ENCODE data around the gene KIAA1210. TPM values are rescaled to one million over a fixed set of nuclear protein-coding genes. Genes with fewer than 3 reads are reported as not detected.

KIAA1210 gene
- total and polyA plus RNA-seq, 2 of the 13 experiments (the other 11 are each of a cell fraction or from before 2014, with no cell fraction given) = not detected

- H3K9me3 ChIP-seq (ENCODE audit: low read length) = no peaks in the 10 kb centered on the region
- no CpG with 5 or more reads among the region's 1 CpG for WGBS (ENCODE audit: low lambda C conversion rate)
- no peak for TF ChIP-seq ZNF800 (CRISPR knock-in tag; IDR thresholded peaks at IDR 0.05)
- H4K20me1 ChIP-seq (ENCODE audit: insufficient read depth, low read length) = no peaks in the 10 kb centered on the region
- H3K4me1 ChIP-seq (ENCODE audit: insufficient read depth, low read length) = no peaks in the 10 kb centered on the region
- no peak for FAIRE-seq
- no peak for DNase-seq (ENCODE audit: low spot score)
- ChIA-PET POLR2A (no interaction called here), CTCF (ENCODE audit: low intra/inter-chr PET ratio, low total read pairs) (no interaction called here)
- H3K27me3 ChIP-seq (ENCODE audit: control insufficient read depth in 1 of 2, insufficient read depth in 2 of 2, low read length in 2 of 2) = no peaks in the 10 kb centered on the region; a peak in 1 of 5 replicates
- ATAC-seq = no peak
- H3K4me2 ChIP-seq (ENCODE audit: low read depth, low read length) = no peak overlapping the region
- BruUV-seq (replicated peaks) = no TSS peak
- H3K36me3 ChIP-seq (replicated peaks in 1 of 2; ENCODE audit: control insufficient read depth in 1 of 2, insufficient read depth in 2 of 2, low read length in 2 of 2) = no peaks in the 10 kb centered on the region
- in situ Hi-C loops (cut with HindIII; ENCODE audit: extremely low pct_ligation_motif_present, low pct_unique_long_range_greater_than_20kb) = no loop called here
- H3K4me3 ChIP-seq (replicated peaks in 1 of 3; ENCODE audit: insufficient read depth in 1 of 3, low read depth in 2 of 3, low read length in 3 of 3) = no peak overlapping the region
- no peak overlapping the region for H2AFZ ChIP-seq (ENCODE audit: low read length)
- H3K27ac ChIP-seq (ENCODE audit: extremely low read length, insufficient read depth, low read length) = no peak overlapping the region
- intact Hi-C loops (cut with micrococcal nuclease; ENCODE audit: unreplicated experiment) = no loop called here
- H3K9ac ChIP-seq (ENCODE audit: insufficient read depth, low read depth, low read length) = no peak overlapping the region
- no peaks in the 10 kb centered on the region for H3K79me2 ChIP-seq (ENCODE audit: insufficient read depth, low read length)
These were observed 45.3 kb downstream of the KIAA1210 start for GRCh38 chrX:119082278-119082677.

GRCh38 chrX:119075270-119076025 lies 52.2 kb downstream of the KIAA1210 start:
- no peak for FAIRE-seq
- WGBS (ENCODE audit: low lambda C conversion rate) = 63% methylated on average over 3 of the region's 3 CpGs
- TF ChIP-seq ZNF576 (CRISPR knock-in tag; IDR thresholded peaks at IDR 0.05) (no peak), TCF7 (IDR thresholded peaks at IDR 0.05; ENCODE audit: low read depth) (no peak), PATZ1 (CRISPR knock-in tag; IDR thresholded peaks at IDR 0.05) (no peak), ZNF362 (CRISPR knock-in tag; IDR thresholded peaks at IDR 0.05; ENCODE audit: borderline replicate concordance) (no peak), DNMT3B (CRISPR knock-in tag; conservative IDR thresholded peaks at IDR 0.05) (no peak), ZNF510 (CRISPR knock-in tag; IDR thresholded peaks at IDR 0.05; ENCODE audit: low read depth) (no peak), ZSCAN25 (CRISPR knock-in tag; IDR thresholded peaks at IDR 0.05) (no peak), MIER2 (CRISPR knock-in tag; IDR thresholded peaks at IDR 0.05) (no peak), PHF8 (CRISPR knock-in tag; IDR thresholded peaks at IDR 0.05) (no peak), ELK4 (CRISPR knock-in tag; IDR thresholded peaks at IDR 0.05; ENCODE audit: borderline replicate concordance) (no peak)

More at GRCh38 chrX:119075270-119076025, 52.2 kb downstream of the KIAA1210 start:
- Histone ChIP-seq H3K9me3 (ENCODE audit: low read length) (no peaks in the 10 kb centered on the region), H3K36me3 (replicated peaks in 1 of 2; ENCODE audit: control insufficient read depth in 1 of 2, insufficient read depth in 2 of 2, low read length in 2 of 2) (no peaks in the 10 kb centered on the region), H3K4me2 (ENCODE audit: low read depth, low read length) (no peak overlapping the region), H3K9ac (ENCODE audit: insufficient read depth, low read depth, low read length) (no peak overlapping the region), H4K20me1 (ENCODE audit: insufficient read depth, low read length) (no peaks in the 10 kb centered on the region), H2AFZ (ENCODE audit: low read length) (no peak overlapping the region), H3K27me3 (ENCODE audit: control insufficient read depth in 1 of 2, insufficient read depth in 2 of 2, low read length in 2 of 2) (no peaks in the 10 kb centered on the region; a peak in 1 of 5 replicates), H3K27ac (ENCODE audit: extremely low read length, insufficient read depth, low read length) (no peak overlapping the region), H3K4me1 (ENCODE audit: insufficient read depth, low read length) (no peaks in the 10 kb centered on the region), H3K4me3 (replicated peaks in 1 of 3; ENCODE audit: insufficient read depth in 1 of 3, low read depth in 2 of 3, low read length in 3 of 3) (no peak overlapping the region), H3K79me2 (ENCODE audit: insufficient read depth, low read length) (no peaks in the 10 kb centered on the region)
- no TSS peak for BruUV-seq (replicated peaks)
- no peak for DNase-seq (ENCODE audit: low spot score)
- ChIA-PET CTCF (ENCODE audit: low intra/inter-chr PET ratio, low total read pairs) (no interaction called here), POLR2A (no interaction called here)
- no peak for ATAC-seq
- in situ Hi-C loops (cut with HindIII; ENCODE audit: extremely low pct_ligation_motif_present, low pct_unique_long_range_greater_than_20kb) = no loop called here
- intact Hi-C loops (cut with micrococcal nuclease; ENCODE audit: unreplicated experiment) = no loop called here
